ENCODE measurements around the gene PPP1R13L. TPM values are rescaled to one million over a fixed set of nuclear protein-coding genes. Genes with fewer than 3 reads are reported as not detected.

PPP1R13L gene
- total and polyA plus RNA-seq, 12 donors = 85.2 to 265 (median 166) TPM

- 93% methylated on average over 14 of the region's 14 CpGs for WGBS, 2 donors
Observed at GRCh38 chr19:45361608-45362007, 43.3 kb downstream of the PPP1R13L start.

DNA sequence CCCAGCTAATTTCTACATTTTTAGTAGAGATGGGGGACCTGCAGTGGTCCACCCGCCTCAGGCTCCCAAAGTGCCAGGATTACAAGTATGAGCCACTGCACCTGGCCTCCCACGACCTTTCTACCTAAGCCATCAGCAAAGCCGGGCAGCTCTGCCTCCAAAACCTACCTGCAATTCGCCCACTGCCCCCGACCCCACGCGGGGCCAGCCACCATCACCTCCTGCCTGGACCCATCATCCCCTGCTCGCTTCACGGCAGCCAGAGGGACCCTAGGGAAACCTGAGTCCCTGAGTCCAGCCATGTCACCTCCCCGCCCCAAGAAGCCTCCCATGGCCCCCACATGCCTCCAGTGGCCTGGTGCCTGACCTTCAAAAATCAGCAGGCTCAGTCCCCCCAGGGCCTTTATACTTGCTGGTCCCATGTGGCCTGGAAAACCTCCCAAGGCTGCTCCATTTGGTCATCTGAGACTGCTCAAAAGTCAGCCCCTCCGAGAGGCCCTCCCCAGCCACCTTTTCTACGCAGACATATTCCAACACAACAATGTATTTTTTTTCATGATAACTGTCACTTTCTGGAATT is 46.6 kb downstream of the PPP1R13L start:
- TF ChIP-seq, protein P1, sequence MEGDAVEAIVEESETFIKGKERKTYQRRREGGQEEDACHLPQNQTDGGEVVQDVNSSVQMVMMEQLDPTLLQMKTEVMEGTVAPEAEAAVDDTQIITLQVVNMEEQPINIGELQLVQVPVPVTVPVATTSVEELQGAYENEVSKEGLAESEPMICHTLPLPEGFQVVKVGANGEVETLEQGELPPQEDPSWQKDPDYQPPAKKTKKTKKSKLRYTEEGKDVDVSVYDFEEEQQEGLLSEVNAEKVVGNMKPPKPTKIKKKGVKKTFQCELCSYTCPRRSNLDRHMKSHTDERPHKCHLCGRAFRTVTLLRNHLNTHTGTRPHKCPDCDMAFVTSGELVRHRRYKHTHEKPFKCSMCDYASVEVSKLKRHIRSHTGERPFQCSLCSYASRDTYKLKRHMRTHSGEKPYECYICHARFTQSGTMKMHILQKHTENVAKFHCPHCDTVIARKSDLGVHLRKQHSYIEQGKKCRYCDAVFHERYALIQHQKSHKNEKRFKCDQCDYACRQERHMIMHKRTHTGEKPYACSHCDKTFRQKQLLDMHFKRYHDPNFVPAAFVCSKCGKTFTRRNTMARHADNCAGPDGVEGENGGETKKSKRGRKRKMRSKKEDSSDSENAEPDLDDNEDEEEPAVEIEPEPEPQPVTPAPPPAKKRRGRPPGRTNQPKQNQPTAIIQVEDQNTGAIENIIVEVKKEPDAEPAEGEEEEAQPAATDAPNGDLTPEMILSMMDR (IDR thresholded peaks at IDR 0.05) = no peak
- intact Hi-C loops (cut with DNase I) = no loop called here
- H3K4me3 ChIP-seq = no peak overlapping the region
- WGBS, 2 donors = 91 to 93% methylated on average over 12 of the region's 12 CpGs
- DNase-seq (no peak), ATAC-seq (no peak)
- H3K27ac ChIP-seq = no peak overlapping the region
- H3K9me3 ChIP-seq = no peaks in the 10 kb centered on the region
- no peaks in the 10 kb centered on the region for H3K4me1 ChIP-seq
- H3K36me3 ChIP-seq = peaks cover 0 to 96% (median 14%) of the 10 kb centered on the region in 9 donors
- no peaks in the 10 kb centered on the region for H3K27me3 ChIP-seq

More at GRCh38 chr19:45361608-45362007, 43.3 kb downstream of the PPP1R13L start:
- Histone ChIP-seq H3K4me1 (no peaks in the 10 kb centered on the region), H3K27ac (no peak overlapping the region), H3K9me3 (no peaks in the 10 kb centered on the region), H3K36me3 (peaks cover 0 to 86% (median 10%) of the 10 kb centered on the region in 9 donors), H3K27me3 (no peaks in the 10 kb centered on the region), H3K4me3 (no peak overlapping the region)
- DNase-seq = no peak
- no peak for ATAC-seq
- TF ChIP-seq, protein P1 (IDR thresholded peaks at IDR 0.05) = no peak
- intact Hi-C loops (cut with DNase I) = no loop called here

GRCh38 chr19:45357445-45357783 is 47.5 kb downstream of the PPP1R13L start:
- intact Hi-C loops (cut with DNase I) = no loop called here
- Histone ChIP-seq H3K4me3 (no peak overlapping the region), H3K36me3 (peaks cover 0 to 97% (median 10%) of the 10 kb centered on the region in 9 donors), H3K27ac (no peak overlapping the region), H3K27me3 (no peaks in the 10 kb centered on the region), H3K9me3 (no peaks in the 10 kb centered on the region), H3K4me1 (no peaks in the 10 kb centered on the region)
- DNase-seq = no peak
- ATAC-seq = no peak
- TF ChIP-seq, protein P1 (IDR thresholded peaks at IDR 0.05) = no peak
- WGBS, 2 donors = 92 to 94% methylated on average over 11 of the region's 11 CpGs

GRCh38 chr19:45356760-45357444 is 48.0 kb downstream of the PPP1R13L start:
- H3K4me1 ChIP-seq = no peaks in the 10 kb centered on the region
- intact Hi-C loops (cut with DNase I) = no loop called here
- 92 to 93% methylated on average over 20 of the region's 20 CpGs for WGBS, 2 donors
- H3K27ac ChIP-seq = no peak overlapping the region
- H3K36me3 ChIP-seq = peaks cover 0 to 97% (median 8%) of the 10 kb centered on the region in 9 donors
- no peaks in the 10 kb centered on the region for H3K27me3 ChIP-seq
- no peak overlapping the region for H3K4me3 ChIP-seq
- TF ChIP-seq, protein P1 (IDR thresholded peaks at IDR 0.05) = no peak
- no peaks in the 10 kb centered on the region for H3K9me3 ChIP-seq
- DNase-seq (no peak), ATAC-seq (no peak)

Measured in heart right ventricle (tissue), 16 donors.